Measurements from ENCODE around the gene ETNK1. TPM values are rescaled to one million over a fixed set of nuclear protein-coding genes. Genes with fewer than 3 reads are reported as not detected.
A peak's percentile ranks its signal among the peaks of the same experiment; 100 is the strongest.

The ETNK1 gene
- total RNA-seq, 1 experiment from 2014 or later = 70.1 TPM

- Histone ChIP-seq H3K4me1 (ENCODE audit: insufficient read depth, low read length) (no peaks in the 10 kb centered on the region), H3K23ac (ENCODE audit: insufficient read length, low read depth, low read length) (no peak overlapping the region), H3K79me1 (ENCODE audit: insufficient read depth, low read depth, low read length, poor library complexity, severe bottlenecking) (peaks cover 4% of the 10 kb centered on the region), H3K27me3 (ENCODE audit: insufficient read depth, low read length) (no peaks in the 10 kb centered on the region), H4K20me1 (ENCODE audit: control insufficient read depth, insufficient read depth, insufficient read length) (no peaks in the 10 kb centered on the region), H2BK120ac (ENCODE audit: low read depth, low read length, poor library complexity, severe bottlenecking) (no peak overlapping the region), H2BK20ac (ENCODE audit: low read depth, low read length, poor library complexity, severe bottlenecking) (no peak overlapping the region), H2AFZ (ENCODE audit: low read length) (no peak overlapping the region), H4K8ac (replicated peaks; ENCODE audit: insufficient read length, low read depth, low read length) (no peak overlapping the region), H2BK12ac (ENCODE audit: insufficient read length, low read depth, low read length) (no peak overlapping the region), H3T11ph (ENCODE audit: low read length) (no peak overlapping the region), H2AK5ac (ENCODE audit: insufficient read length, low read length) (no peak overlapping the region), H3K23me2 (ENCODE audit: insufficient read length, low read depth, low read length, poor library complexity, severe bottlenecking) (no peaks in the 10 kb centered on the region), H4K5ac (ENCODE audit: insufficient read length, low read depth, low read length) (no peak overlapping the region), H2BK5ac (ENCODE audit: insufficient read length, low read length) (no peak overlapping the region), H3K4ac (ENCODE audit: low read depth, low read length) (no peak overlapping the region), H4K91ac (ENCODE audit: insufficient read length, low read depth, low read length) (no peak overlapping the region), H3K9me3 (ENCODE audit: control insufficient read depth, low read depth, low read length) (no peaks in the 10 kb centered on the region), H3K56ac (ENCODE audit: insufficient read length, low read depth, low read length) (no peak overlapping the region), H3K18ac (ENCODE audit: insufficient read length, low read depth, low read length) (no peak overlapping the region), H3K14ac (ENCODE audit: insufficient read depth, low read length) (no peak overlapping the region), H3K27ac (ENCODE audit: insufficient read length, low read depth, low read length) (no peak overlapping the region), H3K4me2 (ENCODE audit: insufficient read depth, insufficient read length, low read length) (no peak overlapping the region), H3K79me2 (ENCODE audit: insufficient read depth, low read length) (no peaks in the 10 kb centered on the region), H3K9ac (ENCODE audit: extremely low read depth, insufficient read length, low read length) (no peak overlapping the region), H2BK15ac (ENCODE audit: low read depth, low read length) (no peak overlapping the region)
- Mint-ChIP-seq H3K4me3 (no peak overlapping the region), H3K27ac (no peak overlapping the region), H3K9me3 (no peaks in the 10 kb centered on the region), H3K4me1 (no peaks in the 10 kb centered on the region), H3K36me3 (ENCODE audit: insufficient read depth in 1 of 3, low read depth in 3 of 3) (peaks cover 24 to 47% (median 36%) of the 10 kb centered on the region in 3 experiments), H3K27me3 (ENCODE audit: low read depth) (no peaks in the 10 kb centered on the region)
- no peak for DNase-seq
- peak; percentile 51; the same call in 2 of the 3 replicates for TF ChIP-seq CTCF (conservative IDR thresholded peaks at IDR 0.05)
Observed at GRCh38 chr12:22670762-22671161, 45.8 kb downstream of the ETNK1 start.
